ENCODE data around the gene NDUFS2.

- no peak for TF ChIP-seq CTCF (IDR thresholded peaks at IDR 0.05)
- no peak for TF ChIP-seq EP300 (IDR thresholded peaks at IDR 0.05)
Observed at GRCh38 chr1:161160671-161161145, 41.5 kb upstream of the NDUFS2 start.
